MCF 10A (cell line): Measurements from ENCODE around the gene DENND11. TPM values are rescaled to one million over a fixed set of nuclear protein-coding genes. Genes with fewer than 3 reads are reported as not detected.

Experiments
- BruUV-seq: library from RNA; stranded (reverse); fragments of 400-500 nt; replicated peaks from 2 replicates; lab custom pipeline; 2021; lab: Mats Ljungman, UMichigan
- CTCF ChIA-PET: fragments of 300-600 bp; sonication (Branson Sonifier 250); formaldehyde crosslinking; extraction: SDS; loops from one replicate; lab custom pipeline; 2021; ENCODE audit warnings: antibody characterized with exemption, inconsistent platforms; lab: Yijun Ruan, JAX
- POLR2A ChIA-PET: fragments of 300-600, 350-650 bp; sonication (Branson Sonifier 250); formaldehyde crosslinking; extraction: SDS; loops from one replicate; lab custom pipeline; 2020; ENCODE audit warnings: antibody characterized with exemption, inconsistent platforms; lab: Yijun Ruan, JAX
- DNase-seq: peaks from one replicate; pipeline ENCODE4 v3.0.0-alpha.2; 2018; ENCODE audit not compliant: unreplicated experiment
- H3K27ac Mint-ChIP-seq: one replicate; pipeline ENCODE4 v1.8.0; 2022; ENCODE audit warnings: mild to moderate bottlenecking, low read depth, mixed read lengths; ENCODE audit not compliant: unreplicated experiment
- H3K27me3 Mint-ChIP-seq: one replicate; pipeline ENCODE4 v1.8.0; 2022; ENCODE audit warnings: mixed read lengths; ENCODE audit not compliant: insufficient read depth, unreplicated experiment
- H3K36me3 Mint-ChIP-seq: one replicate; pipeline ENCODE4 v1.8.0; 2022; ENCODE audit warnings: mild to moderate bottlenecking, moderate library complexity, mixed read lengths; ENCODE audit not compliant: insufficient read depth, unreplicated experiment
- H3K4me1 Mint-ChIP-seq: one replicate; pipeline ENCODE4 v1.8.0; 2022; ENCODE audit warnings: mixed read lengths; ENCODE audit not compliant: insufficient read depth, unreplicated experiment
- H3K4me3 Mint-ChIP-seq: one replicate; pipeline ENCODE4 v1.8.0; 2022; ENCODE audit warnings: mild to moderate bottlenecking, moderate library complexity, mixed read lengths; ENCODE audit not compliant: unreplicated experiment
- H3K9me3 Mint-ChIP-seq: one replicate; pipeline ENCODE4 v1.8.0; 2022; ENCODE audit warnings: mixed read lengths; ENCODE audit not compliant: unreplicated experiment
- CTCF ChIP-seq: fragments of 200-600 bp; IDR thresholded peaks from one replicate; pipeline ENCODE4 v1.8.0; 2022; ENCODE audit warnings: antibody characterized with exemption, mild to moderate bottlenecking; ENCODE audit not compliant: unreplicated experiment
- intact Hi-C: fragments of 100-400 bp; cut with micrococcal nuclease; formaldehyde crosslinking; loops from 2 replicates; pipeline ENCODE4 v1.14.1; 2022
- total RNA-seq: library from RNA; stranded (reverse); gene quantifications from 2 replicates; pipeline ENCODE4 v1.2.3, GENCODE V29; 2022

Gene DENND11
- total RNA-seq, 1 experiment from 2014 or later = 8.4 TPM

GRCh38 chr7:141700296-141700847 is 1.6 kb downstream of the DENND11 start:
- POLR2A ChIA-PET = interaction anchor here (0.6 to 3.1 kb wide), 2 partner anchors 14 to 38 kb away, joined by 3 to 23 read pairs; partner anchors contain the start of gene SSBP1
- DNase-seq = no peak
- H3K4me1 Mint-ChIP-seq = peaks cover 35% of the 10 kb centered on the region
- H3K27ac Mint-ChIP-seq = no peak overlapping the region
- peak overlapping the region; percentile 72 for H3K4me3 Mint-ChIP-seq
- CTCF ChIA-PET = interaction anchor here (0.8 to 6.0 kb wide), 3 partner anchors 20 to 686 kb away, joined by 3 to 37 read pairs (median 7); partner anchors contain the start of genes MRPS33 and SSBP1
- no peak for TF ChIP-seq CTCF
- no peaks in the 10 kb centered on the region for H3K27me3 Mint-ChIP-seq
- H3K36me3 Mint-ChIP-seq = no peaks in the 10 kb centered on the region
- no peaks in the 10 kb centered on the region for H3K9me3 Mint-ChIP-seq
- BruUV-seq = TSS peak; percentile 19
- intact Hi-C loops = loop anchor here (5.0 kb wide), 1 partner anchor 37 kb away; the partner anchor contains the start of gene SSBP1

DNA sequence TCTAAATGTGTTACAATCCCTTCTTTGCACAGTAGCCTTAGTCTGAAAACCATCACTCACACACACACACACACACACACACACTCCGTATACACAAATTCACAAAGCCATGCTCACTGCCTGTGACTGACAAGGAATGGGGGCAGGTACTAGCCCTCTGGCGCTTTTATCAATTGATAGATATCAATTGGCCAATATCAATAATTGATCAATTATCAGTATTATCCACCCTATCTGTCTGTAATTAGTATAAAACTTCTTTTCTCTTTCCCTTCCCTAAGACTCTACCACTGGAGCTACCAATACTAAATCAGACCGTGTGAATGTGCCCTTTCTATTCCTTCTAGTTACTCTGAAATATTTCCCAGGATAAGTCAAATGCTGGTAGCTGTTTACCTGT is 2.1 kb downstream of the DENND11 start:
- no TSS peak for BruUV-seq
- intact Hi-C loops = loop anchor here (5.0 kb wide), 1 partner anchor 37 kb away; the partner anchor contains the start of gene SSBP1
- TF ChIP-seq CTCF = no peak
- Mint-ChIP-seq H3K4me3 (peak overlapping the region; percentile 72), H3K27ac (no peak overlapping the region), H3K27me3 (no peaks in the 10 kb centered on the region), H3K4me1 (peaks cover 35% of the 10 kb centered on the region), H3K36me3 (no peaks in the 10 kb centered on the region), H3K9me3 (no peaks in the 10 kb centered on the region)
- CTCF ChIA-PET = interaction anchor here (6.0 kb wide), 1 partner anchor 38 kb away, joined by 37 read pairs; the partner anchor contains the start of gene SSBP1
- POLR2A ChIA-PET = no interaction called here
- DNase-seq = no peak

- Mint-ChIP-seq H3K4me3 (no peak overlapping the region), H3K9me3 (no peaks in the 10 kb centered on the region), H3K27me3 (no peaks in the 10 kb centered on the region), H3K27ac (no peak overlapping the region), H3K4me1 (peaks cover 35% of the 10 kb centered on the region), H3K36me3 (peaks cover 6% of the 10 kb centered on the region)
- no peak for DNase-seq
- ChIA-PET POLR2A (interaction anchor here (1.0 kb wide), 1 partner anchor 40 kb away, joined by 3 read pairs; the partner anchor contains the start of gene SSBP1), CTCF (interaction anchor here (0.6 to 6.0 kb wide), 5 partner anchors 9 to 39 kb away, joined by 3 to 37 read pairs (median 3); partner anchors contain the start of gene SSBP1)
- no TSS peak for BruUV-seq
- intact Hi-C loops = no loop called here
- no peak for TF ChIP-seq CTCF
Measured at GRCh38 chr7:141698247-141699015, 3.5 kb downstream of the DENND11 start.
